HEK293 (cell line): ENCODE data around the gene CFAP97.

Experiments used
- CTCF ChIA-PET: fragments of 350-600 bp; formaldehyde crosslinking; extraction: SDS; loops from one replicate; lab custom pipeline; 2021; ENCODE audit warnings: antibody characterized with exemption; lab: Yijun Ruan, JAX
- POLR2A ChIA-PET: fragments of 300-600 bp; formaldehyde crosslinking; extraction: SDS; loops from one replicate; lab custom pipeline; 2020; ENCODE audit warnings: antibody characterized with exemption, inconsistent platforms; lab: Yijun Ruan, JAX
- H3K27ac ChIP-seq: fragments of 200-500 bp; sonication (Bioruptor generic); 2 replicates; pipeline ENCODE4 v1.5.1; 2014; ENCODE audit warnings: low read depth, low read length, control low read depth, inconsistent platforms; ENCODE audit errors: extremely low read depth
- H3K36me3 ChIP-seq, 2 experiments: fragments of 200-500 bp in 1 of 2; sonication (Bioruptor generic) in 1 of 2; 1 replicate in 1 of 2; 2 replicates in 1 of 2; pipeline ENCODE4 v1.5.1; 2014 to 2017; ENCODE audit warnings: inconsistent platforms in 2 of 2, low read length in 2 of 2; ENCODE audit not compliant: control insufficient read depth in 2 of 2, insufficient read depth in 1 of 2
- H3K4me1 ChIP-seq: fragments of 200-500 bp; sonication (Bioruptor generic); 2 replicates; pipeline ENCODE4 v1.5.1; 2014; ENCODE audit warnings: mild to moderate bottlenecking, low read length, inconsistent platforms; ENCODE audit not compliant: control insufficient read depth, insufficient read depth
- H3K4me3 ChIP-seq: 2 replicates; pipeline ENCODE4 v1.5.1; 2011; ENCODE audit warnings: low read depth, mild to moderate bottlenecking, control low read depth, low read length, moderate library complexity
- H3K9me3 ChIP-seq: fragments of 200-500 bp; sonication (Bioruptor generic); 2 replicates; pipeline ENCODE4 v1.5.1; 2014; ENCODE audit warnings: low read depth, low read length, inconsistent platforms; ENCODE audit not compliant: control insufficient read depth, insufficient read depth
- BCL6B ChIP-seq: fragments of 450-650 bp; formaldehyde crosslinking; IDR thresholded peaks from 2 replicates; pipeline ENCODE4 v1.5.1; 2017; ENCODE audit warnings: missing biosample characterization, missing genetic modification characterization
- FEZF1 ChIP-seq: fragments of 450-650 bp; formaldehyde crosslinking; IDR thresholded peaks from 2 replicates; pipeline ENCODE4 v1.5.1; 2016; ENCODE audit warnings: missing biosample characterization, missing genetic modification characterization
- GFI1B ChIP-seq: fragments of 450-650 bp; formaldehyde crosslinking; IDR thresholded peaks from 2 replicates; pipeline ENCODE4 v1.5.1; 2016; ENCODE audit warnings: missing biosample characterization, missing genetic modification characterization
- GLI4 ChIP-seq: fragments of 450-650 bp; formaldehyde crosslinking; IDR thresholded peaks from 2 replicates; pipeline ENCODE4 v1.5.1; 2016; ENCODE audit warnings: missing biosample characterization, missing genetic modification characterization
- GLIS1 ChIP-seq: fragments of 450-650 bp; formaldehyde crosslinking; IDR thresholded peaks from 2 replicates; pipeline ENCODE4 v1.5.1; 2016; ENCODE audit warnings: missing biosample characterization, missing genetic modification characterization
- HOXA7 ChIP-seq: sonication (generic); formaldehyde crosslinking; IDR thresholded peaks from 2 replicates; pipeline ENCODE4 v1.8.1; 2022; ENCODE audit warnings: missing genetic modification reagents, borderline replicate concordance
- MZF1 ChIP-seq: fragments of 450-650 bp; formaldehyde crosslinking; IDR thresholded peaks from 2 replicates; pipeline ENCODE4 v1.5.1; 2017; ENCODE audit warnings: missing biosample characterization, missing genetic modification characterization, borderline replicate concordance
- PRDM1 ChIP-seq: fragments of 450-650 bp; formaldehyde crosslinking; IDR thresholded peaks from 2 replicates; pipeline ENCODE4; 2016; ENCODE audit warnings: missing biosample characterization, missing genetic modification characterization
- SETDB1 ChIP-seq: IDR thresholded peaks from one replicate; pipeline ENCODE4 v1.6.1; 2017; ENCODE audit warnings: mild to moderate bottlenecking, low read length, moderate library complexity, mixed read lengths; ENCODE audit not compliant: insufficient read length
- TCF7L2 ChIP-seq: IDR thresholded peaks from 2 replicates; pipeline ENCODE4 v1.6.1; 2011; ENCODE audit warnings: low read depth, mild to moderate bottlenecking, inconsistent platforms, low read length, moderate library complexity, borderline replicate concordance
- ZBTB26 ChIP-seq: fragments of 450-650 bp; formaldehyde crosslinking; optimal IDR thresholded peaks from 2 replicates; pipeline ENCODE3; 2016; ENCODE audit warnings: missing biosample characterization, mild to moderate bottlenecking, missing genetic modification characterization
- ZBTB44 ChIP-seq: fragments of 450-650 bp; IDR thresholded peaks from 2 replicates; pipeline ENCODE4 v1.5.1; 2018; ENCODE audit warnings: missing biosample characterization, mild to moderate bottlenecking, missing genetic modification characterization
- ZBTB8A ChIP-seq: fragments of 450-650 bp; formaldehyde crosslinking; IDR thresholded peaks from 2 replicates; pipeline ENCODE4 v1.5.1; 2016; ENCODE audit warnings: missing biosample characterization, missing genetic modification characterization
- ZNF121 ChIP-seq: fragments of 450-650 bp; formaldehyde crosslinking; IDR thresholded peaks from 2 replicates; pipeline ENCODE4 v1.5.1; 2016; ENCODE audit warnings: missing biosample characterization, missing genetic modification characterization
- ZNF335 ChIP-seq: fragments of 450-650 bp; formaldehyde crosslinking; conservative IDR thresholded peaks from 2 replicates; pipeline ENCODE4 v1.5.1; 2016; ENCODE audit warnings: missing biosample characterization, missing genetic modification characterization
- ZNF341 ChIP-seq: fragments of 450-650 bp; formaldehyde crosslinking; IDR thresholded peaks from 2 replicates; pipeline ENCODE4; 2016; ENCODE audit warnings: low read depth, missing biosample characterization, missing genetic modification characterization
- ZNF394 ChIP-seq: fragments of 450-650 bp; formaldehyde crosslinking; IDR thresholded peaks from 2 replicates; pipeline ENCODE4 v1.5.1; 2016; ENCODE audit warnings: missing biosample characterization, missing genetic modification characterization, mild to moderate bottlenecking, moderate library complexity, borderline replicate concordance
- ZNF416 ChIP-seq: fragments of 450-650 bp; formaldehyde crosslinking; IDR thresholded peaks from 2 replicates; pipeline ENCODE4 v1.5.1; 2016; ENCODE audit warnings: missing biosample characterization, missing genetic modification characterization
- ZNF423 ChIP-seq: fragments of 450-650 bp; formaldehyde crosslinking; IDR thresholded peaks from 2 replicates; pipeline ENCODE4 v1.5.1; 2016; ENCODE audit warnings: missing biosample characterization, missing genetic modification characterization
- ZNF558 ChIP-seq: fragments of 450-650 bp; formaldehyde crosslinking; IDR thresholded peaks from 2 replicates; pipeline ENCODE4 v1.5.1; 2016; ENCODE audit warnings: missing biosample characterization, missing genetic modification characterization
- ZNF571 ChIP-seq: fragments of 450-650 bp; formaldehyde crosslinking; IDR thresholded peaks from 2 replicates; pipeline ENCODE4 v1.5.0; 2017; ENCODE audit warnings: missing biosample characterization, missing genetic modification characterization
- ZNF701 ChIP-seq: fragments of 450-650 bp; formaldehyde crosslinking; IDR thresholded peaks from 2 replicates; pipeline ENCODE4 v1.5.1; 2016; ENCODE audit warnings: missing biosample characterization, missing genetic modification characterization
- ZXDB ChIP-seq: fragments of 450-650 bp; formaldehyde crosslinking; IDR thresholded peaks from 2 replicates; pipeline ENCODE4 v1.5.1; 2016; ENCODE audit warnings: missing biosample characterization, missing genetic modification characterization
- TF ChIP-seq, protein P1 (sequence below): fragments of 450-650 bp; formaldehyde crosslinking; IDR thresholded peaks from 2 replicates; pipeline ENCODE4 v1.5.1; 2016; ENCODE audit warnings: missing biosample characterization, missing genetic modification characterization
- TF ChIP-seq, protein P2 (sequence below): fragments of 450-650 bp; formaldehyde crosslinking; IDR thresholded peaks from 2 replicates; pipeline ENCODE4 v1.5.1; 2016; ENCODE audit warnings: missing biosample characterization, missing genetic modification characterization
- TF ChIP-seq, protein P3 (sequence below): fragments of 450-650 bp; formaldehyde crosslinking; IDR thresholded peaks from 2 replicates; pipeline ENCODE4 v1.5.1; 2017; ENCODE audit warnings: missing biosample characterization, missing genetic modification characterization

CFAP97 gene

DNA sequence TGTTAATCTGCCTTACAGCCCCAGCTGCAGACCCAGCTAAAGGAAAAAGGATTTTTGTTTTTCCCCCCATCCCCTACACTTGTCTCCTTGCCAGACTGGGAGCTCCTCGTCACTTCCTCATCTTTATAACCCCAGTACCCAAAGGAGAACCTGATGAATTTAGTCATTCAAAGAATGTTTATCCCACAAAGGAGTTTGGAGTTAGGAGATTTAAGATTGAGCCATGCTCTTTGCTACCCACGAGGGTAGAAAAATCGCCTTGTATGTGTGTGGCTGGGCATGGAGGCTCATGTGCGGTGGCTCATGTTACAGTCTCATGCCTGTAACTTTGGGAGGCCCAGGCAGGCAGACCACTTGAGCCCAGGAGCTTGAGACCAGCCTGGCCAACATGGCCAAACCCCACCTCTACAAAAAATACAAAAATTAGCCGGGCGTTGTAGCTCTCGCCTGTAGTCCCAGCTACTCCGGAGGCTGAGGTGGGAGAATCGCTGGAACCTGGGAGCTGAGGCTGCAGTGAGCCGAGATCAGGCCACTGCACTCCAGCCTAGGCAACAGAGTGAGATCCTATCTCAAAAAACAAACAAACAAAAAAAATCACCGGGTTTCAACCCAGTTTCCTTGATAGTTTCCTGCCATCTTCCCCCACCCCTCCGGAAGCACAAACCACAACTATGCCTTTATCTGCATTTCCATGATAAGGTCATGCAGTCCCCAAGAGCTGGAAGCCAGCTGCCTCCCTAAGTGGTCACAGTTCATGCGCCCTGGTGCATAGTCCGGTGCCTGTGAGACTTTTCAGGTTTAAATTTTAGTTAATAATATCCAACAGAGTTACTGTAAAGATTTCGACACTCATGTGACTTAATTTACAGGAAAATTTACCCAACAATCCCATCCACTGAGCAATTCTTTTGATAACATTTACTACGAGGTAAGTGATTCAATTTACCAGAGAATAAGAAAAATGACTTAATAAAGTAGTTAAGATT is 1.5 kb downstream of the CFAP97 start:
- POLR2A ChIA-PET, result interaction anchor here (1.0 to 2.0 kb wide), 3 partner anchors 52 to 194 kb away, joined by 3 to 8 read pairs (median 3); partner anchors contain the start of genes ANKRD37 and SLC25A4
- no peaks in the 10 kb centered on the region; a peak in 1 of 3 replicates for H3K36me3 ChIP-seq
- CTCF ChIA-PET, result interaction anchor here (2.3 kb wide), 1 partner anchor 19 kb away, joined by 8 read pairs; no protein-coding TSS in a partner anchor
- H3K4me3 ChIP-seq, result no peak overlapping the region
- H3K4me1 ChIP-seq, result peaks cover 9% of the 10 kb centered on the region; the same call in 1 of the 2 replicates
- peak overlapping the region; percentile 90 for H3K27ac ChIP-seq
- H3K9me3 ChIP-seq, result no peaks in the 10 kb centered on the region
- TF ChIP-seq ZNF341 (tag by site-specific recombination) (no peak), ZXDB (tag by site-specific recombination) (peak; percentile 79), MZF1 (tag by site-specific recombination) (peak; percentile 95; the same call in 1 of the 2 replicates), GLI4 (tag by site-specific recombination) (no peak), ZNF416 (tag by site-specific recombination) (no peak), ZNF335 (tag by site-specific recombination) (peak; percentile 75), ZBTB44 (tag by site-specific recombination) (0 out of 2 replicates have a peak, but pooled peaks have one; percentile 22), ZBTB26 (tag by site-specific recombination) (no peak), BCL6B (peak; percentile 60), GFI1B (tag by site-specific recombination) (0 out of 2 replicates have a peak, but pooled peaks have one; percentile 20), ZNF121 (tag by site-specific recombination) (no peak), TCF7L2 (0 out of 2 replicates have a peak, but pooled peaks have one; percentile 41), ZNF394 (tag by site-specific recombination) (peak; percentile 94), PRDM1 (tag by site-specific recombination) (no peak), ZNF558 (tag by site-specific recombination) (no peak), SETDB1 (no peak), ZNF423 (tag by site-specific recombination) (no peak), GLIS1 (tag by site-specific recombination) (peak; percentile 39; the same call in 1 of the 2 replicates), HOXA7 (CRISPR knock-in tag) (no peak), ZNF571 (tag by site-specific recombination) (no peak), FEZF1 (peak; percentile 63), ZBTB8A (tag by site-specific recombination) (peak; percentile 40; the same call in 1 of the 2 replicates), ZNF701 (tag by site-specific recombination) (no peak)
- TF ChIP-seq, protein P1, sequence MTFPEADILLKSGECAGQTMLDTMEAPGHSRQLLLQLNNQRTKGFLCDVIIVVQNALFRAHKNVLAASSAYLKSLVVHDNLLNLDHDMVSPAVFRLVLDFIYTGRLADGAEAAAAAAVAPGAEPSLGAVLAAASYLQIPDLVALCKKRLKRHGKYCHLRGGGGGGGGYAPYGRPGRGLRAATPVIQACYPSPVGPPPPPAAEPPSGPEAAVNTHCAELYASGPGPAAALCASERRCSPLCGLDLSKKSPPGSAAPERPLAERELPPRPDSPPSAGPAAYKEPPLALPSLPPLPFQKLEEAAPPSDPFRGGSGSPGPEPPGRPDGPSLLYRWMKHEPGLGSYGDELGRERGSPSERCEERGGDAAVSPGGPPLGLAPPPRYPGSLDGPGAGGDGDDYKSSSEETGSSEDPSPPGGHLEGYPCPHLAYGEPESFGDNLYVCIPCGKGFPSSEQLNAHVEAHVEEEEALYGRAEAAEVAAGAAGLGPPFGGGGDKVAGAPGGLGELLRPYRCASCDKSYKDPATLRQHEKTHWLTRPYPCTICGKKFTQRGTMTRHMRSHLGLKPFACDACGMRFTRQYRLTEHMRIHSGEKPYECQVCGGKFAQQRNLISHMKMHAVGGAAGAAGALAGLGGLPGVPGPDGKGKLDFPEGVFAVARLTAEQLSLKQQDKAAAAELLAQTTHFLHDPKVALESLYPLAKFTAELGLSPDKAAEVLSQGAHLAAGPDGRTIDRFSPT (tag by site-specific recombination), result no peak
- TF ChIP-seq, protein P2, sequence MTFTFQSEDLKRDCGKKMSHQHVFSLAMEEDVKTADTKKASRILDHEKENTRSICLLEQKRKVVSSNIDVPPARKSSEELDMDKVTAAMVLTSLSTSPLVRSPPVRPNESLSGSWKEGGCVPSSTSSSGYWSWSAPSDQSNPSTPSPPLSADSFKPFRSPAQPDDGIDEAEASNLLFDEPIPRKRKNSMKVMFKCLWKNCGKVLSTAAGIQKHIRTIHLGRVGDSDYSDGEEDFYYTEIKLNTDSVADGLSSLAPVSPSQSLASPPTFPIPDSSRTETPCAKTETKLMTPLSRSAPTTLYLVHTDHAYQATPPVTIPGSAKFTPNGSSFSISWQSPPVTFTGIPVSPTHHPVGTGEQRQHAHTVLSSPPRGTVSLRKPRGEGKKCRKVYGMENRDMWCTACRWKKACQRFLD (tag by site-specific recombination), result no peak
- TF ChIP-seq, protein P3, sequence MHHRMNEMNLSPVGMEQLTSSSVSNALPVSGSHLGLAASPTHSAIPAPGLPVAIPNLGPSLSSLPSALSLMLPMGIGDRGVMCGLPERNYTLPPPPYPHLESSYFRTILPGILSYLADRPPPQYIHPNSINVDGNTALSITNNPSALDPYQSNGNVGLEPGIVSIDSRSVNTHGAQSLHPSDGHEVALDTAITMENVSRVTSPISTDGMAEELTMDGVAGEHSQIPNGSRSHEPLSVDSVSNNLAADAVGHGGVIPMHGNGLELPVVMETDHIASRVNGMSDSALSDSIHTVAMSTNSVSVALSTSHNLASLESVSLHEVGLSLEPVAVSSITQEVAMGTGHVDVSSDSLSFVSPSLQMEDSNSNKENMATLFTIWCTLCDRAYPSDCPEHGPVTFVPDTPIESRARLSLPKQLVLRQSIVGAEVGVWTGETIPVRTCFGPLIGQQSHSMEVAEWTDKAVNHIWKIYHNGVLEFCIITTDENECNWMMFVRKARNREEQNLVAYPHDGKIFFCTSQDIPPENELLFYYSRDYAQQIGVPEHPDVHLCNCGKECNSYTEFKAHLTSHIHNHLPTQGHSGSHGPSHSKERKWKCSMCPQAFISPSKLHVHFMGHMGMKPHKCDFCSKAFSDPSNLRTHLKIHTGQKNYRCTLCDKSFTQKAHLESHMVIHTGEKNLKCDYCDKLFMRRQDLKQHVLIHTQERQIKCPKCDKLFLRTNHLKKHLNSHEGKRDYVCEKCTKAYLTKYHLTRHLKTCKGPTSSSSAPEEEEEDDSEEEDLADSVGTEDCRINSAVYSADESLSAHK (tag by site-specific recombination), result 0 out of 2 replicates have a peak, but pooled peaks have one; percentile 33
